RKO (cell line): ENCODE data around the gene USE1.

Experiments
- DNase-seq: peaks from one replicate; pipeline ENCODE4 v3.0.0-alpha.2; 2016; ENCODE audit warnings: low spot score

Gene USE1

DNA sequence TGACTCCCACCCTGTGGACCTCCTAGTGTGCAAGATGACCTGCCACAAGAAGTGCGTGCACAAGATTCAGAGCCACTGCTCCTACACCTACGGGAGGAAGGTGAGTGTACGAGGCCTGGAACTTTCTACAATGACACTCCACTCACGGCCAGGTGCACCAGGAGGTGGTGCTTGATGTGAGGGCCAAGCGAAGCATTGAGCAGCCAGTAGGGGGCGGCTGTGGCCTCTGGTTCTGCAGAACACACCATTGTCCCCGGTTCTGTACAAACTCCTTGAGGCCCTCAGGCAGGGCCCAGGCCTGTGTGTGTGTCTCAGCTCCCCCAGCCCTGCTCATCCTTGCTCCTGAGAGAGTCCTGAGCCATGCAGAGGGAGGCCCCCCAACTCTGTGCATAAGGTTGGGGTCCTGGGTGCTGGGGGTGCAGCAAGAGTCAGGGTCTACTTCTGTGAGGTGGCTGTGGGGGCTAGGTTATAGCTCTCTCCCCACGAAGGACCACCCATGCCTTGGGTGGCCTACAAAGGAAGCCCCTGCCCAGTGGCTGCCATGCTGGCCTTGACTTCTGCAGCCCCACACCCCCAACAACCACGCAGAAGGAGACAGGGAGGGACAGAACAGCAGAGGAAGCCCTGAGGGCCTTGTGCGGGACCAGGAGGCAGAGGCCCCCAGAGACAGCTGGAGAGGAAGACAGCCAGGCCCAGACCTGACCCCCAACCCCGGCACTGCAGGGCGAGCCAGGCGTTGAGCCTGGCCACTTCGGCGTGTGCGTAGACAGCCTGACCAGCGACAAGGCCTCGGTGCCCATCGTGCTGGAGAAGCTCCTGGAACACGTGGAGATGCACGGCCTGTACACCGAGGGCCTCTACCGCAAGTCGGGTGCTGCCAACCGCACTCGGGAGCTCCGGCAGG lies 9.7 kb upstream of the USE1 start:
- DNase-seq: peak; percentile 41

DNA sequence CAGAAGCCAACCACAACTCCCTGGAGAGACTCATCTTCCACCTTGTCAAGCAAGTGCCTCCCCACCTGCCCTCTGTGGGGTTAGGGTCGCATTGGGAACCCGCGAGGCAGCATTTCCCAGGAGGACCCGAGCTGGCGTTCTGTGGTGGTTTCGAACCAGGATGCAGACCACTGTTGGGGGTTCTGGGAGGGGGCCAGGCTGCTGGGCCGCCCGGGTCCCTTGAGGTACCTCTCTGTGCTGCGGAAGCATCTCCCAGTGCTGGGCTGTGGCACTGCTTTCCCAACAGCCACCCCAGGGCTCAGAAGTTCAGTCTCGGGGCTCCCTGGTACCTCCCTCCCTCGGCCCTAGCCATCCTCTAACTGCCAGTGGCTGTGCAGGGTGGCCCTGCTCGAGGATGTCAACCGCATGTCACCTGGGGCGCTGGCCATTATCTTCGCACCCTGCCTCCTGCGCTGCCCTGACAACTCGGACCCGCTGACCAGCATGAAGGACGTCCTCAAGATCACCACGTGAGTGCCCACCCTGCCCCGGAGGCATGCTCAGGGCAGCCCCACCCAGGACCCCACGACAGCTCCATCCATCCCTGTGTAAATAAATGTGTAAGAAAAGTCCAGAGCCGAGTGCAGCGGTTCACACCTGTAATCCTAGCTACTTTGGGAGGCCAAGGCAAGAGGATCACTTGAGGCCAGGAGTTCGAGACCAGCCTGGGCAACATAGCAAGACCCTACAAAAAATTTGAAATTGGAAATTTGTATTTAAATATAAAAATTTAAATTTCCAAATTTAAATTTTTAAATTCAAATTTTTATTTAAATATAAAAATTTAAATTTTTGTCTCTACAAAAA lies 8.2 kb upstream of the USE1 start:
- no peak for DNase-seq

DNA sequence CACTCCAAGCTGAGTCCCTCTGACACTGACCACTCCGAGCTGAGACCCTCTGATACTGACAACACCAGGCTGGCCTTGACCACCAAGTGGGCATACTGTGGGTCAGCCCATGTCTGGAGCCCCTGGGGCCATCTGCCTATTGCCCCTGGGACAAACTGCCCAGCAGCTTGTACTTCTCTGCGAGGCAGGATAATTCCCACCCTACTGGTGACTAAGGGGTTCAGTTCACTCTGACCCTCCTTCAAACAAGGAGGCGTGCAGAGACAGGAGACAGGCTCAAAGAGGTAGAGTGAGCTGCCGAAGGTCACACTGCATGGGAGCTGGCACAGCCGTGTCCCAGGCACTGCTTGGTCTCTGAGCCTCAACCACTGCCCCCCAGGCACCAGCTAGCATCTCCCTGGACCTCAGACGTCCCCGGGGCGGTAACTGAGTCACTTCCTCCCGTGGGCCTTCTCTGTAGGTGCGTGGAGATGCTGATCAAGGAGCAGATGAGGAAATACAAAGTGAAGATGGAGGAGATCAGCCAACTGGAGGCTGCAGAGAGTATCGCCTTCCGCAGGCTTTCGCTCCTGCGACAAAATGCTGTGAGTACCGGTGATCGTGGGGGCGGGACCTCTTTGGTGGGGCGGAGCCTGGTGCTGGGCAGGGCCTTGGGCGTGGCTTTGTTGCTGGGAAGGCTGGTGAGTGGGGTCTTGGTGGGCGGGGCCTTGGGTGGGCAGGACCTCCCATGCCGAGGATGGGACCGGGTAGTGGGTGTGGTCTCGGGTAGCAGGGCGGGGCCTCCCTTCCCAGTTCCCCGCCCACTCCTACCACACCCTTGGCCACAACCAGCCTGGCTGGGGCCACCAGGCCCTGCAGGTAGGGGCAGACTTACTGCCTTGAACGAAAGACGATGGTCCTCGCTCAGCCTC lies 5.8 kb upstream of the USE1 start:
- DNase-seq: peak; percentile 19

DNA sequence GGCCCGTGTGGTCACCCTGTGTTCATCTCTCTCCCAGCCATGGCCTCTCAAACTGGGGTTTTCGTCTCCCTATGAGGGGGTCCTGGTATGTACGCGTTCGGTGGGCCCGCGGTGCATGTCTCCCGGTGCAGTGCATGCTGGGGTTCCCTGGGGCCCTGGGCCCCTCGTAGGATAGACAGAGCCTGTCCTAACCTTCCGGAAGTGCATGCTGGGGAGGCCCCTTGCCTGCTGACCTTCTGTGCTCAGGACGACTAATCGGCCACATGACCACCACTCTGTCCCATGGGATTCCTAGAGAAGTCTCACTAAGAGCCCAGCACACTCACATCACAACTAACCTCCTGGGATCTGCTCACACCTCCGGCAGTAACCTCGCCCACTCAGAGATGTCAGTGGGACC lies 4.9 kb upstream of the USE1 start:
- no peak for DNase-seq

DNA sequence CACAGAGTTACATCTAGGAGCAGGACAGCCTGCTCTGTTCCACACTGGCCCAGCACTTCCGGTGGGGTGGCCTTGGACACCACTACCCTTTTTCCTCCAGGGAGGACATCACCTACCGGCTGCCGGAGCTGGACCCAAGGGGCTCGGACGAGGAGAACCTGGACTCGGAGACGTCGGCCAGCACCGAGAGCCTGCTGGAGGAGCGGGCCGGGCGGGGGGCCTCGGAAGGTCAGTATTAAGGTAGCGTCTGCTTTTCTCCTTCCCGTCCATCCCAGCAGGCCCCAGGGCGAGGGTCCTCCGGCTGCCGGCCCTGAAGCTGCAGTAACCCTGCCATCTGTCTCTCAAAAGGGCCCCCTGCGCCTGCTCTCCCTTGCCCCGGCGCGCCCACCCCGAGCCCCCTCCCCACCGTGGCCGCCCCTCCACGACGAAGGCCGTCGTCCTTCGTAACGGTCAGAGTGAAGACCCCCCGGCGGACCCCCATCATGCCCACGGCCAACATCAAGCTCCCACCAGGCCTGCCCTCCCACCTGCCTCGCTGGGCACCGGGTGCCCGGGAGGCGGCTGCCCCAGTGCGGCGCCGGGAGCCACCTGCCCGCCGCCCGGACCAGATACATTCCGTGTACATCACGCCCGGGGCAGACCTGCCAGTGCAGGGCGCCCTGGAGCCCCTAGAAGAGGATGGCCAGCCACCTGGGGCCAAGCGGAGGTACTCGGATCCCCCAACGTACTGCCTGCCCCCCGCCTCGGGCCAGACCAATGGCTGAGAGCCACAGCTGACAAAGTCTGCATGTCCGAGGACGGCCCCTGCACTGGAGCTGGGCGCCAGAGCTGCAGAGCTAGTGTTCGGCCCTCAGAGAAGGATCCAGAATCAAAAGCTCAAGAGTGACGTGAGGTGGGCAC lies 3.4 kb upstream of the USE1 start:
- no peak for DNase-seq

DNA sequence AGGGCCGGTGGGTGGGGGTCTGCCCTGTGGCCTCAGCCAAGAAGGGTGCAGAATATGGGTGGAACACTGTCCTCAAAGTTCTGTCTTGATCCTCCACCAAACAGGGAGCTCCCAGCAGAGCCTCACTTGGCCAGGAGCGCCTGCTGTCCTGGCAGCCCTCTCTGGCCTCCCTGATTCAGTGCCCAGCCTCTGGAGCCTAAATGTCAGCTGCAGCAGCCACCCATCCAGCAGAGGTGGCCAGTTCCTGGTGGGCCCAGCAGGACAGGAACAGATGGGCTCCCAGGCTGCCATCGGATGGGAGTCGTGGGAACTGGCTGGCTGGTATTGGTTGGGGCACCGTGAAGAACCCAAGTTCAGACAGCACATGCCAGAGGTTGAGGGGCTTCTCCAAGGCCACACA lies 1.8 kb upstream of the USE1 start:
- no peak for DNase-seq

DNA sequence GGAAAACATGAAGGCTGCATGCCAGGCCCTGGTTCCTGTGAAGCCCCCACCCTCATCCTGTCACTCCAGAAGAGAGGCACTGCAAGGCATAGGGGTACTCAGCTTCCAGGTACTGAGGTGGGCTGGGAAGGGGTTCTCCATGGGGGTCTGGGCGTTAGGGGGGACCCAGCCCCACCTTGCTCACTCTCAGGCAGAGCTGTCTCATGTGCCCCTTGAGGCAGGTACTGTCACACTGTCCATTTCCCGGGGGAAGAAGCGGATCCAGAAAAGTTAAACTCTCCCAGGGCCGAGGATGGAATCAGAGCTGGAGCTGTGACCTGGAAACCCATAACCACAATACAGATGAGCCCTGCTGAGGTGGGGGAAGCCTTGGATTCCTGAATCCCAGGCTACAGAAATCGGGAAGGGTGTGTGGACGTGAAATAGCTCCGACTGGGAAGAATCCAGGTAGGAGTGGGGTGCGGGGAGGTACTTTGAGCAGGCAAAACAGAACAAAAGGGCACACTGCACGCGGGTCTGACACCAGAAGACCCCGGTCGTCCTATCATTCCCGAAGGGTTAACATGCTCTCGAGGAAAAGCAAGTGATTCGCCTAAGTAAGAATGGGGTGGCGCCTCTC lies 540 bp upstream of the USE1 start:
- no peak for DNase-seq

DNA sequence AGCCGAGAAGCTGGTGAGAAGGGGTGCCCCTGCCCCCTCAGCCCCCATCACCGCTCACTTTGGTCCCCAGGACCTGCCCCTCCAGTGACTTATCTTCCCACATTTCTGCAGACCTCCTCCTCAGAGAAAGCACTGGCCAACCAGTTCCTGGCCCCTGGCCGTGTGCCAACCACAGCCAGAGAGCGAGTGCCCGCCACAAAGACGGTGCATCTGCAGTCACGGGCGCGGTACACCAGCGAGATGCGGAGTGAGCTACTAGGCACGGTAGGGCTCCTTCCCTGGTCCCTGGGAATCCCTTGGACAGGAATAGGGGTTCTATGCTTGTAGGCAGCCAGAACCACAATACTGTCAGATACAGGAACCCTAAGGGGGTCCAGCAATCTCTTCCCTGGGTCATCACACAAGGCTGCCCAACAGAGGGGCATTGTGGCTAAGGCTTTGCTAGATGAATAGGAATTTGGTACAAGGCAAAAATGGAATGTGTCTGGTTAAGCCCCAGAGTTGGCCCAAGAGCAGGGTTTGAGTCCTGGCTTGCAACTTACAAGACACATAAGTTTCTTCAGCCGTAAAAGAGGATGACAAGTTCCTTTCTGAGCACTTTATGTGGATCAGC lies 1.0 kb downstream of the USE1 start:
- no peak for DNase-seq

DNA sequence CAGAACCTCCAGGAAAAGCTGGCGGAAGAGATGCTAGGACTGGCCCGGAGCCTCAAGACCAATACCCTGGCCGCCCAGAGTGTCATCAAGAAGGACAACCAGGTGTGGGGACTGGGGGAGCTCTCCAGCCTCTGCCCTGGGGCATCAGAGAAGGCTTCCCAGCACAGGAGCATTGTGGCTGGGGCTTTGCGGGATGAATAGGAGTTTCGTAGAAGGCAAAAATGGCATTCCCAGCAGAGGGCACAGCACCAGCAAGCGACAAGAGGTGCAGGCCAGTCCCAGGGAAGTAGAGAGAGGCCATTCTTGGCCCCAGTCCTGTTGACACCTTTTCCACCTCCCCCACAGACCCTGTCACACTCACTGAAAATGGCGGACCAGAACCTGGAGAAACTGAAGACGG lies 4.1 kb downstream of the USE1 start:
- no peak for DNase-seq

DNA sequence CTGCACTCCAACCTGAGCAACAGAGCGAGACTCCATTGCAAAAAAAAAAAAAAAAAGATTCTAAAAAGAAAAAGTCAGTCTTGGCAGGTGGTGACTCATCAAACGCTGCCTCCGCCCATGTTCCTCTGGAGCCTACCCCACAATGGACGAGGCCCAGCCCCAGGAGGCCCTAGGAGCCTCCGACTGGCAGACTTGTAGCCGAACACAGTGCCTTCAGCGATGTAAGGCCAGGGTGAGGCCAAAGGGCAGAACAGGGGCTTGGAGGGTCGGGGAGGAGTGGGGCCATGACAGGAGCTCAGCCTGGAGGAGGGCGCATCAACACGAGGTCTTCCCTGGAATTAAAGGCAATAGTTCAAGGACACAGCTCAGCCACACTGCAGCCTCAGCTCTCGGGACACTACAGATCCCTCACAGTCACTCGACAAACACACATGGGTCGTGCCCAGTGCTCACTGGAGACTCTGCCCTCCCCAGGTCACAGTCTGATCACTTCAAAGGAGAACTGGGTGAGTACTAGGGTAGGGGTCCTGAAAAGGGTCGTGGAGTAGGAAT lies 5.1 kb downstream of the USE1 start:
- DNase-seq: peak; percentile 61

DNA sequence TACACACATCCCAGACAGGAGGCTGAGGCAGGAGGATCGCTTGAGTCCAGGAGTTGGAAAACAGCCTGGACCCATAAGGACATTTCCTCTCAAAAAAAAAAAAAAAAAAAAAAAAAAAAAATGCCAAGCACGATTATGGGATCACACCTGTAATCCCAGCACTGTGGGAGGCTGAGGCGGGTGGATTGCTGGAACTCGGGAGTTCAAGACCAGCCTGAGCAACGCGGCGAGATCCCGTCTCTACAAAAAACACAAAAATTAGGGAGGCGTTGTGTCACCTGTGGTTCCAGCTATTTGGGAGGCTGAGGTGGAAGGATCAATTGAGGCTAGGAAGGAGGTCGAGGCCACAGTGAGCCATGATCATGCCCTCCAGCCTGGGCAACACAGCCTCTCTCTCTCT lies 9.9 kb downstream of the USE1 start:
- DNase-seq: no peak

DNA sequence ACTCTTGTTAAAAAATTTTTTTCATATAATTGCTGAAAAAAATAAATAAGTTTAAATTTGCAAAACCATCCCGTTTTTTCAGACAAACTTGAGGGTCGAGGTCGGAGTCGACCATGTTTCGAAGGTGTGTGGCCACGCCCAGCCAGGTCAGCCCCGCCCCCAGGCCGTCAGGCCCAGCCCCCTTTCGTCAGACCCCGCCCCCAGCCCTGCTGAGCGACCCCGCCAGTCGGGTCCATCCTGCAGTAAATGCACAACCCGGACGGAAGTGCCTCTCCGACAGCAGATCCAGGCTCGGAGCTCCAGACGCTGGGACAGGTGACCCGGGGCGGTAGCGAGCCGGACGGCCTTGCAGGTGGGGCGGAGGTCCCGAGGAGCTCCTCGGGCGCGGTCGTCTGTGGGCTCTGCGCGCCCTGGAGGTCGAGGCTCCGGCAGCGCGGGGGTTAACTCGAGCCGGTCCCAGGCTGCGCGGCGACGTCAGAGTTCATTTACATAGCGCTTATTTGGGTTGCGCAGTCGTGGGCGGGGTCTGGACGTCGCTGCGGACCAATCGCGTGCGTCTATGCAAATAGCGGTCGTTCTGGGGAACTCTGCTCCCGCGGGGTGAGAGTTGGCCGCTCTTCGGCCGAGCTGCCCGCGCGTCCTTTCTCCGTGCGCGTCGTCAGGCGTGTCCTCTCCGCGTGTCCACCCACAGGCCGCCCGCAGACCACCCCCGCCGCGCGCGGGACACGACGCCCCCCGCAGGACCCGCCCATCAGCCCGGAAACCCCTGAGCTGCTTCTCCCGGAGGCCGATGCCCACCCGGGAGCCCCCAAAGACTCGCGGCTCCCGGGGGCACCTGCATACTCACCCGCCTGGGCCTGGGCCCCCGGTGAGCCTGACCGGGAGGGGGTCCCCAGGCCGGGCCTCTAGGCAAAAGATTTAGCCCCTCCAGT lies 11.1 kb downstream of the USE1 start, which contains the start of gene OCEL1:
Gene OCEL1, plus strand, starts transcription at position 225 of the 932 bp plus-strand sequence. Its CDS starts 22 bp downstream, at position 247.
- DNase-seq: peak; percentile 98

DNA sequence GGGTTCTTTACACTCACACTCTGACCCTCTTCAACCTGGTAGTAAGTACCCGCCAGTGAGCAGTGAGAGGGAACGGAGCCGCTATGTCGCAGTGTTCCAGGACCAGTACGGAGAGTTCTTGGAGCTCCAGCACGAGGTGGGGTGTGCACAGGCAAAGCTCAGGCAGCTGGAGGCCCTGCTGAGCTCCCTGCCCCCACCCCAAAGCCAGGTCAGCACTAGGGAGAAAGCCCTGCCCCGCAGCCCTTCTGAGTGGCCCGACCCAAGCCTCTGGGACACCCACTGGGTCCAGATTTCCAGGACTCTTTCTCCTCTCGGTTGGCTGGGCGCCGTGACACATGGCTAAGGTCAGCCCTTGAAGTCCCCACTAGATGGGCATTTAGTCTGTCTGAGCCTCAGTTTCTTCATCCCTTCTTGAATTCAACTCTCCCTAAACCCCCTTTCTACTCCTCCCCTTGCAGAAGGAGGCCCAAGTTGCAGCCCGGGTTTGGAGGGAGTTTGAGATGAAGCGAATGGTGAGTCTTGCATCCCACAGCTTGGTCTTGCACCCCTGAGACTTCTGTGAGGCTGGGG lies 12.7 kb downstream of the USE1 start:
- DNase-seq: no peak

DNA sequence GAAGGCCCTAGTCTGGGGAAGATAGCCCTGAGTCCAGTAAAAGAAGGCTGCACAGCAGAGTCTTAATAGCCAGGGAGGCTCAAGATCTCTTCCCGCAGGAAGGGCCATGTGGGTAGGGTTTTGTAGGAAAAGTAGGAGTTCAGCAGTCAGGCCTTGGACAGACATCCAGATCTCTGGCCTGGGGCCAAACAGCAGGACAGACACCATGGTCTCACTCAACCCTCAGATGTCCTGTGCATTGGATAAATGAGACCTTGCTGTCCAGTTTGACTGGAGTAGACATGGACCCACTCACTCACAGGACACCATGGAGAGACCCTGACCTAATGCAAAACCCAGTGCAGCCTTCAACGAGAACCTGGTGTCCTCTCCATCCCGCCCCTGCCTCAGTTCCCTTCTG lies 14.7 kb downstream of the USE1 start:
- DNase-seq: no peak

DNA sequence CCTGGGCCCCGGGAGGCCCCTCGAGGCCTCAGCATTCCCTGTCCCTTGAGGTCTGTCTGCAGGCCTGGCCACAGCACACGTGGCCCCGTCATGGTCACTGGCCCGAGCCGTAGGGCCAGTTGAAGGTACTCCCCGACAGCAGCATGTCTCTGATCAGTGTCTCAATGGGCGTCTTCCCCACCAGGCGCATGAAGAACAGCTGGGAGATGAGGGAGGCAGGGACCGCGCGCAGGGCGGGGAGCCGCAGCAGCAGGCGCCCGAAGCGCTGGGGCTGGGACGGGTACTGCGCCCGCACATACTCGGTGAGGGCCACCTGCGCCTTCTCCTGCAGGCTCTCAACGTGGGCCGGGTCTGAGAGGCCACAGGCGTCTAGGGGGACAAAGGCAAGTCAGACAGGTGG lies 17.1 kb downstream of the USE1 start:
- no peak for DNase-seq

DNA sequence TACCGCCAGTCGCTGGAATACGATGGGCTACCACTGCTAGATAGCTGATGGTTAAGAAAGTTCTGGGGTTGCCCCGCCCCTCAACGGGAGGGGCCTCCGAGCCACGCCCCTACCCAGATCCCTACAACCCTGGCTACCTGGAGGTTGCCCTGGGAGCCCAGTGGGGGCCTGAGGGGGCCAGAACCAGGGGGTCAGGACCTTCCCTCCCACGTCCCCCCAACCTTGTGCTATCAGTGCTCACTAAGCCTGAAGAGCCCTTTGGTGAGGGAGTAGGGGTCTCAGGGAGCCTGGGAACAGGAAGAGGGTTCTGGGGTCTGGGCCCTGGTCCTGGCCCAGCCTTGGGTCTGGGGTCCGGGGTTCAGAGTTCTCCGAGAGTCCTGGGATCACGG lies 19.7 kb downstream of the USE1 start:
- peak; percentile 66 for DNase-seq

DNA sequence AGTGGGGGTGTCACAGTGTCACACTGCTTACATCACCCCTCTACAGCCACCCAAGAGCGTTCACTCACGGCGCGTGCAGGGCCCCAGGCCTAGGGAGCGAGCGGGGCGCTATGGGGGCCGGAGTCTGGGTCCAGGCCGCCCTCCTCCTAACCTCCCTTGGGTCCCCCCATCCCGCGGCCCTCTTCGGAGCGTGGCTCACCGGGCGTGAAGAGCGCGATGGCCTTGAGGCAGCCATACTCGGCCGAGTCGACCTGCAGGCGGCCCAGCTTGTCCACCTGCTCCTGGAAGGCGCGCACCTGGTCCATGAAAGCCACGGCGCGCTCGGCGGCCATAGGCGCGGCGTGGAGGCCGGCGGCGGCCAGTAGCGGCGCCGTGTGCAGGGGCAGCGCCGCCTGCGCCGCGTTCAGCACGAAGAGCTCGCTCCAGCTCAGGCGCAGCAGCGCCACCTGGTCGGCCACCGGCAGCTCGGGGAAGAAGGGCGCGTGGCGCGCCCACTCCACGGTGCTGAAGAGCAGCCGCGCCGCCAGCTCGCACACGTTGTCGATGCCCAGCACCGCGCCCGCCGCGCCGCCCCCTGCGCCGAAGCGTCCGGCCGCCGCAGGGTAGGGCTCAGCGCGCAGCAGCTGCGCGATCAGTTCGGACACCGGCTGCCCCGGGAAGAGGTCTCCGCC lies 20.3 kb downstream of the USE1 start:
- peak; percentile 75 for DNase-seq
